HK-2 (cell line): ENCODE measurements around the gene PLXNC1.
"Not testable (repeated sequence)": the region's sequence is repeated elsewhere in the genome, so short reads cannot be mapped to it uniquely, and the experiment has no call there.

Experiments
- DNase-seq: peaks from one replicate; pipeline ENCODE4 v3.0.0-alpha.2; 2018; ENCODE audit not compliant: unreplicated experiment

The PLXNC1 gene

GRCh38 chr12:94290353-94290752, 142.0 kb downstream of the PLXNC1 start:
- DNase-seq, result no peak

- no peak for DNase-seq
These were observed 148.8 kb downstream of the PLXNC1 start for GRCh38 chr12:94297096-94297699.

- DNase-seq, result no peak
These were observed 149.6 kb downstream of the PLXNC1 start for GRCh38 chr12:94297876-94298505.

GRCh38 chr12:94299846-94300245, 151.5 kb downstream of the PLXNC1 start:
- no peak for DNase-seq

GRCh38 chr12:94304012-94304411, 155.6 kb downstream of the PLXNC1 start:
- no peak for DNase-seq

- no peak for DNase-seq
These were observed 156.2 kb downstream of the PLXNC1 start for GRCh38 chr12:94304566-94305061.

- no peak for DNase-seq
These were observed 157.0 kb downstream of the PLXNC1 start for GRCh38 chr12:94305130-94305957.

GRCh38 chr12:94308612-94309011, 160.2 kb downstream of the PLXNC1 start:
- DNase-seq, result no peak

GRCh38 chr12:94309373-94309772, 161.0 kb downstream of the PLXNC1 start:
- DNase-seq, result no peak

GRCh38 chr12:94312378-94312777, 164.0 kb downstream of the PLXNC1 start:
- DNase-seq, result no peak

GRCh38 chr12:94316600-94316999, 168.2 kb downstream of the PLXNC1 start:
- DNase-seq, result not testable (repeated sequence)

- DNase-seq, result no peak
These were observed 169.8 kb downstream of the PLXNC1 start for GRCh38 chr12:94318181-94318580.

GRCh38 chr12:94320109-94320508, 171.7 kb downstream of the PLXNC1 start:
- no peak for DNase-seq

- DNase-seq, result no peak
These were observed 174.0 kb downstream of the PLXNC1 start for GRCh38 chr12:94322346-94322745.

GRCh38 chr12:94326234-94326633, 177.9 kb downstream of the PLXNC1 start:
- DNase-seq, result no peak

GRCh38 chr12:94326727-94327126, 178.3 kb downstream of the PLXNC1 start:
- DNase-seq, result peak; percentile 11

- no peak for DNase-seq
These were observed 179.4 kb downstream of the PLXNC1 start for GRCh38 chr12:94327809-94328208.

- no peak for DNase-seq
These were observed 181.0 kb downstream of the PLXNC1 start for GRCh38 chr12:94329366-94329765.

GRCh38 chr12:94333396-94333795, 185.0 kb downstream of the PLXNC1 start:
- no peak for DNase-seq

GRCh38 chr12:94336211-94336925, 188.0 kb downstream of the PLXNC1 start:
- no peak for DNase-seq

GRCh38 chr12:94338006-94338794, 189.8 kb downstream of the PLXNC1 start:
- DNase-seq, result no peak
